CD14-positive monocyte (primary cell): ENCODE data around the gene NECTIN1. TPM values are rescaled to one million over a fixed set of nuclear protein-coding genes. Genes with fewer than 3 reads are reported as not detected.

Source experiments
- DNase-seq, 3 donors: peaks; one replicate each; pipeline ENCODE4 v3.0.0-alpha.2; 2011 to 2022
- H2AFZ ChIP-seq: 2 replicates; pipeline ENCODE4 v1.6.0; 2012; ENCODE audit warnings: mild to moderate bottlenecking, low read depth, low read length, inconsistent platforms; ENCODE audit not compliant: insufficient read depth, poor library complexity, severe bottlenecking
- H3K27ac ChIP-seq, 2 donors: 1 replicate in 1 of 2; 2 replicates in 1 of 2; pipeline ENCODE4 v1.5.1; 2012 to 2013; ENCODE audit warnings: low read length in 2 of 2, control low read depth in 1 of 2, inconsistent platforms in 1 of 2, low read depth in 1 of 2, mild to moderate bottlenecking in 1 of 2
- H3K27me3 ChIP-seq, 2 donors: one replicate each; pipeline versions ENCODE4 v1.6.0 to v1.6.1; 2011 to 2013; ENCODE audit warnings: low read length in 2 of 2; ENCODE audit not compliant: control insufficient read depth in 2 of 2, insufficient read depth in 2 of 2
- H3K36me3 ChIP-seq, 2 donors: replicated peaks in 1 of 2; 1 replicate in 1 of 2; 2 replicates in 1 of 2; pipeline versions ENCODE4 v1.5.1 to v1.6.1; 2012 to 2013; ENCODE audit warnings: low read length in 2 of 2, control low read depth in 1 of 2, inconsistent platforms in 1 of 2, mild to moderate bottlenecking in 1 of 2; ENCODE audit not compliant: insufficient read depth in 2 of 2, control insufficient read depth in 1 of 2
- H3K4me1 ChIP-seq, 2 donors: 1 replicate in 1 of 2; 2 replicates in 1 of 2; pipeline versions ENCODE4 v1.5.1 to v1.6.1; 2012 to 2013; ENCODE audit warnings: low read length in 2 of 2, control low read depth in 1 of 2, inconsistent platforms in 1 of 2, mild to moderate bottlenecking in 1 of 2, moderate library complexity in 1 of 2; ENCODE audit not compliant: insufficient read depth in 2 of 2, control insufficient read depth in 1 of 2
- H3K4me2 ChIP-seq: replicated peaks from 2 replicates; pipeline ENCODE3; 2012; ENCODE audit warnings: low read length, moderate library complexity, mild to moderate bottlenecking; ENCODE audit not compliant: poor library complexity, severe bottlenecking; ENCODE audit errors: extremely low read depth
- H3K4me3 ChIP-seq, 3 experiments: fragments of 200-600 bp in 1 of 3; sonication (generic) in 1 of 3; replicated peaks in 1 of 3; 1 replicate in 2 of 3; 2 replicates in 1 of 3; pipeline ENCODE4 v1.5.1; 2011 to 2013; ENCODE audit warnings: low read length in 3 of 3, mild to moderate bottlenecking in 3 of 3, control low read depth in 2 of 3, low read depth in 2 of 3, inconsistent platforms in 1 of 3, moderate library complexity in 1 of 3
- H3K79me2 ChIP-seq: 2 replicates; pipeline ENCODE4 v1.6.0; 2012; ENCODE audit warnings: mild to moderate bottlenecking, control low read depth, inconsistent platforms, low read length, moderate library complexity; ENCODE audit not compliant: insufficient read depth
- H3K9ac ChIP-seq: 2 replicates; pipeline ENCODE4 v1.6.0; 2017; ENCODE audit warnings: low read length, mild to moderate bottlenecking; ENCODE audit not compliant: insufficient read depth, poor library complexity, severe bottlenecking
- H3K9me3 ChIP-seq, 2 donors: replicated peaks in 1 of 2; 1 replicate in 1 of 2; 2 replicates in 1 of 2; pipeline versions ENCODE4 v1.5.1 to v1.6.1; 2012 to 2013; ENCODE audit warnings: low read length in 2 of 2, control low read depth in 1 of 2; ENCODE audit not compliant: control insufficient read depth in 1 of 2, insufficient read depth in 1 of 2
- H4K20me1 ChIP-seq: 2 replicates; pipeline ENCODE4 v1.6.0; 2012; ENCODE audit warnings: mild to moderate bottlenecking, low read length, control low read depth, moderate library complexity; ENCODE audit not compliant: insufficient read depth
- H3K27ac Mint-ChIP-seq, 7 donors: one replicate each; pipeline ENCODE4 v1.8.0; 2020; ENCODE audit warnings: mild to moderate bottlenecking in 7 of 7, mixed read lengths in 7 of 7, moderate library complexity in 6 of 7, inconsistent platforms in 2 of 7
- H3K27me3 Mint-ChIP-seq, 3 donors: one replicate each; pipeline ENCODE4 v1.8.0; 2021 to 2022; ENCODE audit warnings: low read depth in 3 of 3, mild to moderate bottlenecking in 3 of 3, mixed read lengths in 3 of 3, moderate library complexity in 3 of 3, inconsistent platforms in 1 of 3
- H3K36me3 Mint-ChIP-seq, 2 donors: one replicate each; pipeline ENCODE4 v1.8.0; 2020; ENCODE audit warnings: mixed read lengths in 2 of 2, inconsistent platforms in 1 of 2, mild to moderate bottlenecking in 1 of 2
- H3K4me1 Mint-ChIP-seq: one replicate; pipeline ENCODE4 v1.8.0; 2020; ENCODE audit warnings: mild to moderate bottlenecking, mixed read lengths
- H3K4me3 Mint-ChIP-seq, 2 donors: one replicate each; pipeline ENCODE4 v1.8.0; 2020; ENCODE audit warnings: mild to moderate bottlenecking in 2 of 2, mixed read lengths in 2 of 2, moderate library complexity in 1 of 2
- H3K9me3 Mint-ChIP-seq, 7 donors: one replicate each; pipeline ENCODE4 v1.8.0; 2020 to 2022; ENCODE audit warnings: mixed read lengths in 7 of 7, mild to moderate bottlenecking in 6 of 7, moderate library complexity in 6 of 7, inconsistent platforms in 2 of 7
- CTCF ChIP-seq: fragments of 200-600 bp; IDR thresholded peaks from one replicate; pipeline ENCODE4 v1.8.0; 2022; ENCODE audit warnings: antibody characterized with exemption, mild to moderate bottlenecking
- WGBS: methylation state at CpG from one replicate; pipeline ENCODE4 v1.1.5; 2013; ENCODE audit warnings: missing lambda C conversion rate; ENCODE audit not compliant: insufficient coverage; 5-methylcytosine and 5-hydroxymethylcytosine counted together
- intact Hi-C, 2 donors: fragments of 100-400 bp; cut with micrococcal nuclease; formaldehyde crosslinking; loops; one replicate each; pipeline versions ENCODE4 v1.15.0 to v1.15.1; 2023
- polyA plus RNA-seq, 3 donors: library from polyadenylated mRNA; depleted of rRNA in 1 of 3; unstranded in 2 of 3; stranded (reverse) in 1 of 3; fragments of 300-500 nt in 2 of 3; fragments of >200 nt in 1 of 3; fragmentation: Illumina TruSeq in 2 of 3; gene quantifications; 1 replicate in 2 of 3; 2 replicates in 1 of 3; pipeline ENCODE4 v1.2.3, GENCODE V29; 2012 to 2021

NECTIN1 gene
- polyA plus RNA-seq, 3 donors = 0.53 to 8.3 (median 0.85) TPM

- TF ChIP-seq CTCF = no peak
- no peaks in the 10 kb centered on the region for H3K36me3 ChIP-seq
Observed at GRCh38 chr11:119650251-119650650, 78.7 kb downstream of the NECTIN1 start.

GRCh38 chr11:119647254-119647653 lies 81.7 kb downstream of the NECTIN1 start:
- no peaks in the 10 kb centered on the region for H3K27me3 ChIP-seq
- H3K79me2 ChIP-seq = no peaks in the 10 kb centered on the region
- Mint-ChIP-seq H3K27me3 (peaks cover 8 to 24% (median 18%) of the 10 kb centered on the region in 3 donors), H3K9me3 (peaks cover 0 to 6% (median 4%) of the 10 kb centered on the region in 7 donors), H3K36me3 (no peaks in the 10 kb centered on the region), H3K4me3 (no peak overlapping the region), H3K4me1 (no peaks in the 10 kb centered on the region), H3K27ac (no peak overlapping the region)
- intact Hi-C loops = no loop called here
- no peak overlapping the region for H3K27ac ChIP-seq
- no peaks in the 10 kb centered on the region for H3K36me3 ChIP-seq
- TF ChIP-seq CTCF = no peak
- H3K4me1 ChIP-seq = no peaks in the 10 kb centered on the region
- no peaks in the 10 kb centered on the region for H4K20me1 ChIP-seq
- no CpG with 5 or more reads among the region's 3 CpGs for WGBS
- H3K9ac ChIP-seq = no peak overlapping the region
- H2AFZ ChIP-seq = no peak overlapping the region
- H3K9me3 ChIP-seq = no peaks in the 10 kb centered on the region
- DNase-seq = no peak
- no peak overlapping the region for H3K4me2 ChIP-seq
- no peak overlapping the region for H3K4me3 ChIP-seq

More at GRCh38 chr11:119650251-119650650, 78.7 kb downstream of the NECTIN1 start:
- H3K36me3 Mint-ChIP-seq = no peaks in the 10 kb centered on the region
- peaks cover 0 to 2% of the 10 kb centered on the region in 2 donors for H3K27me3 ChIP-seq
- 71% methylated on average over 3 of the region's 6 CpGs for WGBS
- no peak overlapping the region for H3K9ac ChIP-seq
- peaks cover 0 to 6% (median 4%) of the 10 kb centered on the region in 7 donors for H3K9me3 Mint-ChIP-seq
- no peak overlapping the region for H3K4me3 Mint-ChIP-seq
- H2AFZ ChIP-seq = no peak overlapping the region
- peaks cover 4 to 27% (median 15%) of the 10 kb centered on the region in 3 donors for H3K27me3 Mint-ChIP-seq
- H4K20me1 ChIP-seq = no peaks in the 10 kb centered on the region
- H3K4me1 Mint-ChIP-seq = no peaks in the 10 kb centered on the region
- no peak overlapping the region for H3K4me2 ChIP-seq
- H3K27ac Mint-ChIP-seq = peak overlapping the region in 1 of 7 donors; percentile 68
- no peaks in the 10 kb centered on the region for H3K4me1 ChIP-seq
- no peaks in the 10 kb centered on the region for H3K9me3 ChIP-seq
- no peak overlapping the region for H3K4me3 ChIP-seq
- H3K27ac ChIP-seq = no peak overlapping the region
- no peak for DNase-seq
- intact Hi-C loops = no loop called here
- no peaks in the 10 kb centered on the region for H3K79me2 ChIP-seq
